Keratinocyte (primary cell): ENCODE measurements around the gene WDR70. TPM values are rescaled to one million over a fixed set of nuclear protein-coding genes. Genes with fewer than 3 reads are reported as not detected.
"Not testable (repeated sequence)": the region's sequence is repeated elsewhere in the genome, so short reads cannot be mapped to it uniquely, and the experiment has no call there.

Source experiments
- DNase-seq: peaks from one replicate; pipeline ENCODE4 v3.0.0-alpha.2; 2011; ENCODE audit warnings: low read depth, missing footprints, low spot score
- FAIRE-seq: peaks from 2 replicates; lab custom pipeline; 2011; peaks lifted over from hg19 to GRCh38; lab: Jason Lieb, UNC
- H2AFZ ChIP-seq: 2 replicates; pipeline ENCODE4 v1.6.0; 2012; ENCODE audit warnings: low read length, control low read depth, inconsistent platforms; ENCODE audit not compliant: control insufficient read depth
- H3K27ac ChIP-seq: 2 replicates; pipeline ENCODE4 v1.5.1; 2011; ENCODE audit warnings: low read length; ENCODE audit not compliant: control insufficient read depth, insufficient read depth
- H3K27me3 ChIP-seq: 3 replicates; pipeline ENCODE4 v1.6.0; 2011; ENCODE audit warnings: low read length; ENCODE audit not compliant: control insufficient read depth, insufficient read depth; ENCODE audit errors: extremely low read depth
- H3K36me3 ChIP-seq, 2 experiments: 2 replicates in 1 of 2; 3 replicates in 1 of 2; pipeline ENCODE4 v1.5.1; 2011; ENCODE audit warnings: low read length in 2 of 2, mild to moderate bottlenecking in 1 of 2; ENCODE audit not compliant: control insufficient read depth in 2 of 2, insufficient read depth in 2 of 2; ENCODE audit errors: extremely low read depth in 1 of 2
- H3K4me1 ChIP-seq: 3 replicates; pipeline ENCODE4 v1.5.1; 2011; ENCODE audit warnings: low read length; ENCODE audit not compliant: control insufficient read depth, insufficient read depth; ENCODE audit errors: extremely low read depth
- H3K4me2 ChIP-seq: 3 replicates; pipeline ENCODE4 v1.6.0; 2011; ENCODE audit warnings: low read depth, low read length; ENCODE audit not compliant: control insufficient read depth, insufficient read depth; ENCODE audit errors: extremely low read depth
- H3K4me3 ChIP-seq, 3 experiments: fragments of 200-600 bp in 1 of 3; sonication (generic) in 1 of 3; 2 replicates in 2 of 3; 3 replicates in 1 of 3; pipeline ENCODE4 v1.5.1; 2011 to 2016; ENCODE audit warnings: low read length in 3 of 3, mild to moderate bottlenecking in 3 of 3, control low read depth in 2 of 3, inconsistent platforms in 1 of 3, low read depth in 1 of 3, mixed read lengths in 1 of 3, mixed run types in 1 of 3, moderate library complexity in 1 of 3; ENCODE audit not compliant: control insufficient read depth in 2 of 3, insufficient read depth in 2 of 3; ENCODE audit errors: extremely low read depth in 1 of 3
- H3K79me2 ChIP-seq: 2 replicates; pipeline ENCODE4 v1.6.0; 2012; ENCODE audit warnings: low read length; ENCODE audit not compliant: control insufficient read depth, insufficient read depth
- H3K9ac ChIP-seq: 3 replicates; pipeline ENCODE4 v1.6.0; 2011; ENCODE audit warnings: low read length; ENCODE audit not compliant: control insufficient read depth, insufficient read depth; ENCODE audit errors: extremely low read depth
- H3K9me1 ChIP-seq: 3 replicates; pipeline ENCODE4 v1.6.0; 2011; ENCODE audit warnings: low read length; ENCODE audit not compliant: control insufficient read depth, insufficient read depth; ENCODE audit errors: extremely low read depth
- H3K9me3 ChIP-seq: 2 replicates; pipeline ENCODE4 v1.5.1; 2012; ENCODE audit warnings: low read depth, low read length; ENCODE audit not compliant: control insufficient read depth
- H4K20me1 ChIP-seq: 3 replicates; pipeline ENCODE4 v1.6.0; 2011; ENCODE audit warnings: low read length; ENCODE audit not compliant: control insufficient read depth, insufficient read depth; ENCODE audit errors: extremely low read depth
- EZH2 ChIP-seq: IDR thresholded peaks from one replicate; pipeline ENCODE4 v1.6.1; 2012; ENCODE audit warnings: inconsistent platforms, mild to moderate bottlenecking, low read length, moderate library complexity
- dilution Hi-C: fragments of 300-500 bp; cut with MboI; formaldehyde crosslinking; loops from one replicate; pipeline ENCODE4 v1.7.0; 2020; ENCODE audit warnings: low sequenced_read_pairs; ENCODE audit not compliant: extremely low pct_ligation_motif_present
- polyA plus RNA-seq, 5 experiments: library from polyadenylated mRNA; depleted of rRNA in 3 of 5; stranded (reverse) in 3 of 5; stranded (forward) in 1 of 5; unstranded in 1 of 5; fragments of >200 nt; gene quantifications; 1 replicate in 1 of 5; 2 replicates in 3 of 5; 3 replicates in 1 of 5; pipeline versions ENCODE4 v1.2.1 to v1.2.3, GENCODE V29; 2011 to 2012; ENCODE audit warnings: missing spikeins in 2 of 5, low read depth in 1 of 5, low replicate concordance in 1 of 5
- TF ChIP-seq, protein P1 (sequence below), 3 experiments: IDR thresholded peaks in 1 of 3; conservative IDR thresholded peaks in 1 of 3; optimal IDR thresholded peaks in 1 of 3; 2 replicates in 2 of 3; 3 replicates in 1 of 3; pipeline versions ENCODE3 to v1.5.1; 2011; ENCODE audit warnings: low read length in 3 of 3, mild to moderate bottlenecking in 3 of 3, moderate library complexity in 2 of 3, control low read depth in 1 of 3, inconsistent platforms in 1 of 3; ENCODE audit not compliant: insufficient read depth in 2 of 3; ENCODE audit errors: extremely low read depth in 1 of 3

Gene WDR70
- polyA plus RNA-seq, 1 donor (not counting 4 experiments of a cell fraction or from before 2014, with no cell fraction given) = 25.1 TPM

- Histone ChIP-seq H3K9me1 (no peaks in the 10 kb centered on the region), H4K20me1 (no peaks in the 10 kb centered on the region), H3K27ac (no peak overlapping the region), H3K4me3 (no peak overlapping the region), H3K36me3 (no peaks in the 10 kb centered on the region), H3K9me3 (no peaks in the 10 kb centered on the region), H2AFZ (no peak overlapping the region), H3K79me2 (no peaks in the 10 kb centered on the region), H3K9ac (no peak overlapping the region), H3K27me3 (no peaks in the 10 kb centered on the region), H3K4me1 (no peaks in the 10 kb centered on the region), H3K4me2 (no peak overlapping the region)
- TF ChIP-seq EZH2 = no peak
- TF ChIP-seq, protein P1, sequence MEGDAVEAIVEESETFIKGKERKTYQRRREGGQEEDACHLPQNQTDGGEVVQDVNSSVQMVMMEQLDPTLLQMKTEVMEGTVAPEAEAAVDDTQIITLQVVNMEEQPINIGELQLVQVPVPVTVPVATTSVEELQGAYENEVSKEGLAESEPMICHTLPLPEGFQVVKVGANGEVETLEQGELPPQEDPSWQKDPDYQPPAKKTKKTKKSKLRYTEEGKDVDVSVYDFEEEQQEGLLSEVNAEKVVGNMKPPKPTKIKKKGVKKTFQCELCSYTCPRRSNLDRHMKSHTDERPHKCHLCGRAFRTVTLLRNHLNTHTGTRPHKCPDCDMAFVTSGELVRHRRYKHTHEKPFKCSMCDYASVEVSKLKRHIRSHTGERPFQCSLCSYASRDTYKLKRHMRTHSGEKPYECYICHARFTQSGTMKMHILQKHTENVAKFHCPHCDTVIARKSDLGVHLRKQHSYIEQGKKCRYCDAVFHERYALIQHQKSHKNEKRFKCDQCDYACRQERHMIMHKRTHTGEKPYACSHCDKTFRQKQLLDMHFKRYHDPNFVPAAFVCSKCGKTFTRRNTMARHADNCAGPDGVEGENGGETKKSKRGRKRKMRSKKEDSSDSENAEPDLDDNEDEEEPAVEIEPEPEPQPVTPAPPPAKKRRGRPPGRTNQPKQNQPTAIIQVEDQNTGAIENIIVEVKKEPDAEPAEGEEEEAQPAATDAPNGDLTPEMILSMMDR (optimal IDR thresholded peaks at IDR 0.05 in 1 of 3, IDR thresholded peaks at IDR 0.05 in 1 of 3, conservative IDR thresholded peaks at IDR 0.05 in 1 of 3; ENCODE audit: extremely low read depth in 1 of 3, insufficient read depth in 2 of 3, low read length in 3 of 3) = no peak
- FAIRE-seq = no peak
- dilution Hi-C loops = no loop called here
- DNase-seq = no peak
Measured at GRCh38 chr5:37619353-37619752, 240.2 kb downstream of the WDR70 start.

DNA sequence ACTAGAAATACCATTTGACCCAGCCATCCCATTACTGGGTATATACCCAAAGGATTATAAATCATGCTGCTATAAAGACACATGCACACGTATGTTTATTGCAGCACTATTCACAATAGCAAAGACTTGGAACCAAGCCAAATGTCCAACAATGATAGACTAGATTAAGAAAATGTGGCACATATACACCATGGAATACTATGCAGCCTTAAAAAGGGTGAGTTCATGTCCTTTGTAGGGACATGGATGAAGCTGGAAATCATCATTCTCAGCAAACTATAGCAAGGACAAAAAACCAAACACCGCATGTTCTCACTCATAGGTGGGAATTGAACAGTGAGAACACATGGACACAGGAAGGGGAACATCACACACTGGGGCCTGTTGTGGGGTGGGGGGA is 243.2 kb downstream of the WDR70 start:
- H3K4me1 ChIP-seq, H3K79me2 ChIP-seq, H4K20me1 ChIP-seq, H3K9me1 ChIP-seq, DNase-seq, H3K27ac ChIP-seq, H3K9me3 ChIP-seq, H3K9ac ChIP-seq, H3K4me2 ChIP-seq, FAIRE-seq, H2AFZ ChIP-seq, H3K36me3 ChIP-seq, H3K27me3 ChIP-seq, H3K4me3 ChIP-seq, dilution Hi-C loops: not testable (repeated sequence)

DNA sequence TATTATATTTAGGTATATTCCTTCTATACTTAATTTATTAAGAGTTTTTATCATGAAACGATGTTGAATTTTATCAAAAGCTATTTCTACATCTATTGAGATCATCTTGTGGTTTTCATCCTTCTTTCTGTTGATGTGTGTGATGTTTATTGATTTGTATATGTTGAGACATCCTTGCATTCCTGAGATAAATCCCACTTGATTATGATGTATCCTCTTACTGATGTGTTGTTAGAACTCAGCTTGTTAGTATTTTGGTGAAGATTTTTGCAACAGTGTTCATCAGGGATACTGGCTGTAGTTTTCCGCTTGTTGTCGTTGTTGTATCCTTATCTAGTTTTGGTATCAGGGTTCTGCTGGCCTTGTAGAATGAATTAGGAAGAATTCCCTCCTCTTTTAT is 247.1 kb downstream of the WDR70 start:
- Histone ChIP-seq H3K36me3 (no peaks in the 10 kb centered on the region), H3K4me3 (no peak overlapping the region), H3K79me2 (no peaks in the 10 kb centered on the region), H4K20me1 (no peaks in the 10 kb centered on the region), H3K27ac (no peak overlapping the region), H3K4me1 (no peaks in the 10 kb centered on the region), H3K27me3 (no peaks in the 10 kb centered on the region), H3K9ac (no peak overlapping the region), H3K4me2 (no peak overlapping the region), H2AFZ (no peak overlapping the region), H3K9me1 (no peaks in the 10 kb centered on the region), H3K9me3 (no peaks in the 10 kb centered on the region)
- DNase-seq (no peak), FAIRE-seq (no peak)
- no peak for TF ChIP-seq EZH2
- TF ChIP-seq, protein P1 (optimal IDR thresholded peaks at IDR 0.05 in 1 of 3, IDR thresholded peaks at IDR 0.05 in 1 of 3, conservative IDR thresholded peaks at IDR 0.05 in 1 of 3; ENCODE audit: extremely low read depth in 1 of 3, insufficient read depth in 2 of 3, low read length in 3 of 3) = no peak
- dilution Hi-C loops = no loop called here
